ENCODE results near the gene ZEB2.
A peak's percentile ranks its signal among the peaks of the same experiment; 100 is the strongest.

GRCh38 chr2:144452169-144452988 is 67.5 kb downstream of the ZEB2 start:
- TF ChIP-seq CTCF (IDR thresholded peaks at IDR 0.05): peak in 1 of 7 experiments; percentile 12
- no peak for TF ChIP-seq POLR2A (IDR thresholded peaks at IDR 0.05)
- TF ChIP-seq POLR2AphosphoS5 (IDR thresholded peaks at IDR 0.05): no peak

Measured in stomach (tissue), 4 donors.